Neural cell (in vitro differentiated cells): ENCODE data around the gene ST3GAL4.

ENCODE experiments used
- EP300 ChIP-seq: fragments of 450-650 bp; conservative IDR thresholded peaks from 2 replicates; pipeline ENCODE4 v1.6.1; 2014; ENCODE audit warnings: antibody characterized with exemption, mild to moderate bottlenecking, moderate library complexity; ENCODE audit not compliant: poor library complexity, severe bottlenecking
- MXI1 ChIP-seq: fragments of 450-650 bp; conservative IDR thresholded peaks from 2 replicates; pipeline ENCODE4 v1.6.1; 2014; ENCODE audit warnings: antibody characterized with exemption, mild to moderate bottlenecking; ENCODE audit not compliant: poor library complexity, severe bottlenecking

- no peak for TF ChIP-seq EP300
- TF ChIP-seq MXI1: no peak
Measured at GRCh38 chr11:126352934-126353801, 2.3 kb upstream of the ST3GAL4 start.
